Activated CD4-positive, alpha-beta memory T cell treated with anti-CD3 and anti-CD28 coated beads, Interleukin-2, amount 10 ng/mL, durations not matched to agents 7 days and 5 days (primary cell): ENCODE data around the gene ITM2B. TPM values are rescaled to one million over a fixed set of nuclear protein-coding genes. Genes with fewer than 3 reads are reported as not detected.

Source experiments
- CTCF ChIA-PET: fragments of 350-600 bp; sonication (Branson Sonifier 250); formaldehyde crosslinking; loops from one replicate; lab custom pipeline; 2021; ENCODE audit warnings: antibody characterized with exemption, inconsistent platforms; lab: Charles Lee
- POLR2A ChIA-PET: fragments of 350-600 bp; sonication (Branson Sonifier 250); formaldehyde crosslinking; loops from one replicate; lab custom pipeline; 2021; ENCODE audit warnings: antibody characterized with exemption; lab: Charles Lee
- DNase-seq: peaks from one replicate; pipeline ENCODE4 v3.0.0-alpha.2; 2020
- H3K27ac Mint-ChIP-seq: one replicate; pipeline ENCODE4 v1.8.0; 2021; ENCODE audit warnings: mild to moderate bottlenecking, mixed read lengths
- H3K27me3 Mint-ChIP-seq: one replicate; pipeline ENCODE4 v1.8.0; 2021; ENCODE audit warnings: mixed read lengths
- H3K36me3 Mint-ChIP-seq: one replicate; pipeline ENCODE4 v1.8.0; 2021; ENCODE audit warnings: low read depth, mixed read lengths
- H3K4me1 Mint-ChIP-seq: one replicate; pipeline ENCODE4 v1.8.0; 2021; ENCODE audit warnings: mixed read lengths
- H3K4me3 Mint-ChIP-seq: one replicate; pipeline ENCODE4 v1.8.0; 2021; ENCODE audit warnings: mild to moderate bottlenecking, mixed read lengths
- H3K9me3 Mint-ChIP-seq: one replicate; pipeline ENCODE4 v1.8.0; 2021; ENCODE audit warnings: mixed read lengths
- total RNA-seq, 2 experiments: library from RNA; stranded (reverse); gene quantifications; one replicate each; pipeline ENCODE4 v1.2.3, GENCODE V29; 2021

The ITM2B gene
- total RNA-seq, 2 experiments from 2014 or later = 226 to 227 TPM

DNA sequence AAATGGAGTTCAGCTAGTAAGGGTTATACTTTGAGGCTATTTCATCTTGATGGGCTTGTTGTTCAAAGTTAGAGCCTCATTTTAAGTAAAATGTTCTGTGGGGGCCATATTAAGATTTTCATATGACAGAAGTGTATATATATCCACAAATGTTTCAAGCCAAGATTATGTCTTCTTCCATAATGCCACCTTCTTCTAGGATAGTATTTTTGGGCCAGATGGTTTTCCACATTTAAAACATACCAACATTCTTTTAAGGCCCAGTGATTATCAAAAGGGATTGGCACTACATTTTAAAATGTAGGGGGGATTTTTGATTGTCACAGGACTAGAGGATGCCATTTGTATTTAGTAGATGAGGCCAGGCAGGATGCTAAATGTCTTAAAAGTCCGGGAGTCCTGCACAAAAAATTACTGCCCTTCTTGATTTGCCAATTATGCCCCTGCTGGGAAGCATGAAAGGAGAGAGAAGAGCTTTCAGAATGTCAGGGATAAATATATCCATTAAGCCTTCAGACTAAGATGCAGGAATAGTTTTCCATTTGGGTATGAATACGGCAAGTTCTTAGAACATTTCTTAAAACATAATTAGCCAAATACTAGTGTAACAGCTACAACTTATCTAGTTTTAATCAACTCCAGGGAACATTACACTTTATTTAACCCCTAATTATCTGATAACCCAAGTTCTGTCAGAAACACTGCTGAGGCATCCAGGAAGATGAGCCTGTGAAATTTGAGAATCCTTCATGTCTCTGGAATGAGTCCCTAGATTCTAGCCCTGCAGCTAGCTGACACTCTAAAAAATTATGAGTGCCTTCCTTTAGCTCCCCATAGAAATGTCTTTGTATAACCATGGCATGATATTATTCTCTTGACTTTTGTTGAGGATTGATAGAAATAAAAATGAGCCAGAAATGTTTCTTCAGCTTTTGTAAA lies 34.0 kb downstream of the ITM2B start:
- POLR2A ChIA-PET = no interaction called here
- no peaks in the 10 kb centered on the region for H3K9me3 Mint-ChIP-seq
- CTCF ChIA-PET = no interaction called here
- no peak overlapping the region for H3K4me3 Mint-ChIP-seq
- DNase-seq = no peak
- peaks cover 50% of the 10 kb centered on the region for H3K36me3 Mint-ChIP-seq
- peaks cover 15% of the 10 kb centered on the region for H3K4me1 Mint-ChIP-seq
- no peak overlapping the region for H3K27ac Mint-ChIP-seq
- H3K27me3 Mint-ChIP-seq = no peaks in the 10 kb centered on the region

DNA sequence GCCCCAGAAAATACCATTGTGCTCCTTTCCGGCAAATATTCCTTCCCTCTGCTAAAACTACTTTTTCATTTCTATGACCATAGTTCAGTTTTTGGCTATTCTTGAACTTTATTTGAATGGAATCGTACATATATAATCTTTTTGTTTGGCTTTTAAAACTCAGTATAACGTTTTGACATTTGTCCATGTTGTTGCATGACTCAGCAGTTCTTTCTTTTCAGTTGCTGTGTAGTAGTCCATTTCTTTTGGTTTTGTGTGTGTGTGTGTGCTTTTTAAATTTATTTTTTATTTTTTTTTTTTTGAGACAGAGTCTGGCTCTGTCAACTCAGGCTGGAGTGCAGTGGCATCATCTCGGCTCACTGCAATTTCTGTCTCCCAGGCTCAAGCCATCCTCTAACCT lies 35.0 kb downstream of the ITM2B start:
- POLR2A ChIA-PET = no interaction called here
- CTCF ChIA-PET = no interaction called here

DNA sequence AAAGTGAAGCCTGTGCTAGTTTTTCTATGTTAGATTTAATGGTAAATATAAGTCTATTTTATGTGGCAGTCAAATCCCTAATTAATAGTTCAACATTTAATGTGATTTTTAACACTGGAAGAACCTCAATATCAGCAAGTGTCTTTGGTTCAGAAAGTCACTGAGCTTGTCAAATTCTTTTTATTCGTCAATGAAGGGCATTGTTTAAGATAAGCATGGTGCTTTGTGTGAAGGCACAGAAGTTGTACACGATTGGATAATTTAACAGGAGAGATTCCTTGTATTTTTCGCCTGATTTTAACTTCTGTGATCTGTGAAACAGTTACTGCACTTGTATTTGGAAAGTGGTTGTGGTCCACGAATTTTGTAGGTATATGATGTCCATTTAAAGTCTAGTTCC lies 40.3 kb downstream of the ITM2B start:
- Mint-ChIP-seq H3K36me3 (peaks cover 12% of the 10 kb centered on the region), H3K9me3 (no peaks in the 10 kb centered on the region), H3K27me3 (no peaks in the 10 kb centered on the region), H3K4me3 (no peak overlapping the region), H3K27ac (no peak overlapping the region), H3K4me1 (peaks cover 6% of the 10 kb centered on the region)
- no peak for DNase-seq
- ChIA-PET CTCF (interaction anchor here (1.0 kb wide), 1 partner anchor 8 kb away, joined by 3 read pairs; no protein-coding TSS in a partner anchor), POLR2A (no interaction called here)

More for the DNA sequence above, 35.0 kb downstream of the ITM2B start:
- H3K27ac Mint-ChIP-seq = no peak overlapping the region
- H3K4me1 Mint-ChIP-seq = peaks cover 15% of the 10 kb centered on the region
- H3K9me3 Mint-ChIP-seq = no peaks in the 10 kb centered on the region
- no peak overlapping the region for H3K4me3 Mint-ChIP-seq
- no peak for DNase-seq
- H3K27me3 Mint-ChIP-seq = no peaks in the 10 kb centered on the region
- H3K36me3 Mint-ChIP-seq = peaks cover 39% of the 10 kb centered on the region

DNA sequence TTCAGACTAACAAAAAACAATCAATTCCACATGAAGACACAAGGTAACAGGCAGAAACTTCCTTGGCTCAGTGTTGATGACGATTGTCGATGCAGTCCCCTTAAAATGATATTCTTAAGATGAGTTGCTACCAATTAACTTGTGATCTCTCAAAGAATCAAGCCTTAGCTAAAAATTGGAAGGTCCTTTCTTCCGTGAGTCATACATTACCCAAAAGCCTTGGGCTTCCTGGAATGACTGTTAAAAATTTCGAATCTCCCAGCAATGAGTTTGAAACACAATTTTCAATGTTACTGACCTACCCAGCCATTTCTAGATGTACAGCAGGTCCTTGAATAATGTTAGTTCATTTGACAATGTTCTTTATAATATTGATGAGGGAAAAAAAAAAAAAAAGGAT lies 42.5 kb downstream of the ITM2B start:
- no peak for DNase-seq
- CTCF ChIA-PET = no interaction called here
- Mint-ChIP-seq H3K4me1 (peaks cover 6% of the 10 kb centered on the region), H3K36me3 (no peaks in the 10 kb centered on the region), H3K9me3 (no peaks in the 10 kb centered on the region), H3K27me3 (no peaks in the 10 kb centered on the region), H3K4me3 (no peak overlapping the region), H3K27ac (no peak overlapping the region)
- POLR2A ChIA-PET = no interaction called here

DNA sequence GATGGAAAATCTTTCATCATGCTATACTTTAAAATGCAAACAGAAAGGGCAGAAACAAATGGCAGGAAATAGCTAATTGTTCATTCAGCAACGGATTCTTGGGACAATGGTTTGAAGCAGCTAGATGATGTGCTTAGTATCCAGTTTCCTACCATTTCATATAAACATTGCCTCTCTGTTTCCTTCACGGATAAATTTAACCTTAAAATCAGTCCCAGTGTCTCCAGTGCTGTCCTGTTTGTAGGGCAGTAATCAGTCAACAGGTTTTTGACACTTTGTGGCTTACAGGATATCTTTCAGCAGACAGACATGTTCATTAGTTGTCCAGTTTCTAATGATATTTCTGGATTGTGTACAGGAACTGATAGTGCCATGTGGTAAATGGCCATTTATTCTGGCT lies 45.8 kb downstream of the ITM2B start:
- Mint-ChIP-seq H3K4me1 (peaks cover 6% of the 10 kb centered on the region), H3K9me3 (no peaks in the 10 kb centered on the region), H3K36me3 (no peaks in the 10 kb centered on the region), H3K27me3 (no peaks in the 10 kb centered on the region), H3K4me3 (no peak overlapping the region), H3K27ac (no peak overlapping the region)
- CTCF ChIA-PET = interaction anchor here (0.6 kb wide), 1 partner anchor 402 kb away, joined by 4 read pairs; no protein-coding TSS in a partner anchor
- POLR2A ChIA-PET = no interaction called here
- DNase-seq = no peak

DNA sequence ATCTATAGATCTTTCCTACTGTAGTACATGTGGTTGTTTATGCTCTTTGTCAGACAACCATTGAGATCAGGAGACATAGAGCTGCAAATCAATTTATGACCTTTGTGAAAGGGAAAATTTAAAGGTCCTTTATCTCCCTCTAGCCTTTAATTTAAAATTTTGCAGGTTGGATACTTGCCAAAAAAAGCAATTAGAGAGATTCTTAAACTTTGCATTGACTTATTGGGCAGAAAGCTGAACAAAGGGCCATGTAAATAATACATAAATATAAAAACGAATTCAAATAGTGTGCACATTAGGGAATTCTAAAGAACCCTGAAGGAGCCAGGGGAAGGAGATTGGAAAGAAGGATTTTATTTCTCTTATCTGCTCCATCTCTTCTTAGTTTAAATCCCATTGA lies 48.5 kb downstream of the ITM2B start:
- CTCF ChIA-PET = no interaction called here
- no peak for DNase-seq
- H3K4me3 Mint-ChIP-seq = no peak overlapping the region
- POLR2A ChIA-PET = no interaction called here
- no peak overlapping the region for H3K27ac Mint-ChIP-seq
- H3K4me1 Mint-ChIP-seq = no peaks in the 10 kb centered on the region
- H3K27me3 Mint-ChIP-seq = no peaks in the 10 kb centered on the region
- no peaks in the 10 kb centered on the region for H3K9me3 Mint-ChIP-seq
- no peaks in the 10 kb centered on the region for H3K36me3 Mint-ChIP-seq

DNA sequence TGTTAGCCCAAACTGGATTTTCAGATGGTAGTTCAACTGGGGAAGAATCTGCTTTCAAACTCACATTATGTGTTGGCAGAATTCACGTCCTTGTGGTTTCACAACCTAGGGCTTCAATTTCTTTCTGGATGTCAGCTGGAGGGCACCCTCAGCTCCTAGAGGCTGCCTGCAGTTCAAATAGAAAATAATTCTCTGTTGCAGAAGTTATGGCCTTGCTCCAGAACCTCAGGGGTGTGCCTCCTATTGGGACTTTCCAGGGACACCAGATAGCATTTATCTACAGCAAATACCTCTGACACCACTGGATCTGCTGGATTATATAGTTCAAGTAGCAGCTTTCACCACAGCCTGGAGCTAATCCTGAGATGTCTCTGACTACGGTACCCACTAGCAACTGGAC lies 58.7 kb downstream of the ITM2B start:
- H3K36me3 Mint-ChIP-seq = no peaks in the 10 kb centered on the region
- H3K4me1 Mint-ChIP-seq = peaks cover 6% of the 10 kb centered on the region
- POLR2A ChIA-PET = no interaction called here
- H3K27me3 Mint-ChIP-seq = peaks cover 18% of the 10 kb centered on the region
- no peak for DNase-seq
- CTCF ChIA-PET = no interaction called here
- no peak overlapping the region for H3K4me3 Mint-ChIP-seq
- no peaks in the 10 kb centered on the region for H3K9me3 Mint-ChIP-seq
- H3K27ac Mint-ChIP-seq = no peak overlapping the region

DNA sequence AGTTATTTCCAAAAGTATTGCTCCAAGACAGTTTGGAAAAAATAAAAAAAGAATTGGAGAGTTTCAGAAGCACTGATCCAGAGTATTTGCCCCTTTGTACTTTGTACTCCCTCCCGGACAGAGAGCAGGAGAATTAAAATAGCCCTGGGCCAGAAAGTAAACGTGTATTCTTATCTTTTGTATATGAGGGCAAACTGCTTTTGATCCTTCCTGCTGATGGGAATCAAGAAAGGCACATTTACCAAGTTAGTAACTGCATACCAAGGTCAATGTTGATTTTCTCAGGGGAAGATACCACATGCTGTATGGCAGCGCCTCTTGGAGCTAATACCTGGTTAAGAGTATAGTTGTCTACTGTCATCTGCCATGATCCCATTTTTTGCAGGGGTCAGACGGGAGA lies 59.6 kb downstream of the ITM2B start:
- Mint-ChIP-seq H3K36me3 (no peaks in the 10 kb centered on the region), H3K4me3 (no peak overlapping the region), H3K9me3 (no peaks in the 10 kb centered on the region), H3K27ac (no peak overlapping the region), H3K4me1 (peaks cover 10% of the 10 kb centered on the region), H3K27me3 (peaks cover 17% of the 10 kb centered on the region)
- ChIA-PET CTCF (no interaction called here), POLR2A (interaction anchor here (1.6 kb wide), 1 partner anchor 10 kb away, joined by 5 read pairs; no protein-coding TSS in a partner anchor)
- DNase-seq = no peak

DNA sequence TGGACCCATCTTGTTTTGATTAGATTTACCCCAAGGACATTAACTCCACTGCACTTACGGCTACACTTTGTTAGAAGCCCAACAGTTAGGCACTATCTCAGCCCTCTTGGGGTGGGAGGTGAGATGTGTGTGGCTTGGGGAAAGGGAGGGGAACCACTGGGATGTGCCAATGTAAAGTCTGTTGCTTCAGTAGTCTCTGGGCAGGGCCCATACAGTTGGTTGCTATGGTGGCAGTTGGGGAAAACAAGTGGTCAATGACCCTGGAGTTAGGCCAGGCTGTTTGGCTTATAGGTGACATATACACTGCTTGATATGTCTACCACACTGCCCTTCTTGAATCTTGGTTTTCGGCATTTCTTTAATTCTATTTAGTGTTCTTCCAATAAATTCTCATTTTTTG lies 61.6 kb downstream of the ITM2B start:
- peaks cover 9% of the 10 kb centered on the region for H3K27me3 Mint-ChIP-seq
- peaks cover 10% of the 10 kb centered on the region for H3K4me1 Mint-ChIP-seq
- no peaks in the 10 kb centered on the region for H3K36me3 Mint-ChIP-seq
- CTCF ChIA-PET = no interaction called here
- H3K27ac Mint-ChIP-seq = no peak overlapping the region
- no peak for DNase-seq
- H3K9me3 Mint-ChIP-seq = no peaks in the 10 kb centered on the region
- POLR2A ChIA-PET = no interaction called here
- H3K4me3 Mint-ChIP-seq = no peak overlapping the region

DNA sequence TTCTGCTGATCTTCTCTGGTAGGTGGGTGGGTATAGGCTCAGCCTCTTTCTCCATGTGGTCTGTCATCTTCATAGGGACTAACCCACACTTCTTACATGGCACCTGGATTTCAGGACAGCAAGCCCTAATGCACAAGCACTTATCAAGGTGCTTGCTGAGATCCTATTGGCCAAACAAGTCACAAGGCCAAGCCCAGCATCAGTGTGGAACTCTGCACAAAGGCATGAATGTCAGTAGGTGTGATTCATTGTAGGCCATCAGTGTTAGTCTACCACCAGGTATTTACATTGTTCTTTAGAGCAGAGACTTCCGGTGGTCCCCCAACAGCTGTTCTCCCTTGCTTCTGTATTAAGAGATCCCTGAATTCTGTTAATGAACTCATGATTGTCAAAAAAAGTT lies 62.3 kb downstream of the ITM2B start:
- DNase-seq = no peak
- POLR2A ChIA-PET = no interaction called here
- H3K4me3 Mint-ChIP-seq = no peak overlapping the region
- CTCF ChIA-PET = interaction anchor here (0.7 kb wide), 1 partner anchor 40 kb away, joined by 3 read pairs; no protein-coding TSS in a partner anchor
- H3K4me1 Mint-ChIP-seq = peaks cover 10% of the 10 kb centered on the region
- peaks cover 6% of the 10 kb centered on the region for H3K27me3 Mint-ChIP-seq
- no peaks in the 10 kb centered on the region for H3K9me3 Mint-ChIP-seq
- no peak overlapping the region for H3K27ac Mint-ChIP-seq
- no peaks in the 10 kb centered on the region for H3K36me3 Mint-ChIP-seq

DNA sequence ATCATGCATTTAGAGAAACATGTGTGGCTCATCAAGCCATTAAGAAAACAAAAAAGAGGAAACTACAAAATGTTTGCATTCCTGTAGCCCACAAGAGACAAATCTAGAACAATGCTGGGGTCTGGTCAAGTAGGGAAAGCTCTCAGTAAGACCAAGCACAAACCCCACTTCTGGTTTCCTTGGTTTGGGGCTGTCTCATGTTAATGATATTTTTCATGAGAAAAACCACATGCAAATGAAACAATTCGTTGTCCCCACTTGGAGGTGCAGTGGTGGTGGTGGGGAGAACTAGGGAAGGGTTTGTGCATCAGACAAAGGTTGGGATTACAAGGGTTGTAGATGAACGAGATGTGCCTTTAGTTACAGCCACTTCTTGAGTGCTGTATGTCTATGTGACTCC lies 63.5 kb downstream of the ITM2B start:
- ChIA-PET POLR2A (no interaction called here), CTCF (interaction anchor here (0.5 kb wide), 1 partner anchor 42 kb away, joined by 3 read pairs; no protein-coding TSS in a partner anchor)
- no peak overlapping the region for H3K27ac Mint-ChIP-seq
- DNase-seq = no peak
- H3K9me3 Mint-ChIP-seq = no peaks in the 10 kb centered on the region
- H3K36me3 Mint-ChIP-seq = no peaks in the 10 kb centered on the region
- peaks cover 5% of the 10 kb centered on the region for H3K27me3 Mint-ChIP-seq
- no peak overlapping the region for H3K4me3 Mint-ChIP-seq
- H3K4me1 Mint-ChIP-seq = peaks cover 10% of the 10 kb centered on the region

DNA sequence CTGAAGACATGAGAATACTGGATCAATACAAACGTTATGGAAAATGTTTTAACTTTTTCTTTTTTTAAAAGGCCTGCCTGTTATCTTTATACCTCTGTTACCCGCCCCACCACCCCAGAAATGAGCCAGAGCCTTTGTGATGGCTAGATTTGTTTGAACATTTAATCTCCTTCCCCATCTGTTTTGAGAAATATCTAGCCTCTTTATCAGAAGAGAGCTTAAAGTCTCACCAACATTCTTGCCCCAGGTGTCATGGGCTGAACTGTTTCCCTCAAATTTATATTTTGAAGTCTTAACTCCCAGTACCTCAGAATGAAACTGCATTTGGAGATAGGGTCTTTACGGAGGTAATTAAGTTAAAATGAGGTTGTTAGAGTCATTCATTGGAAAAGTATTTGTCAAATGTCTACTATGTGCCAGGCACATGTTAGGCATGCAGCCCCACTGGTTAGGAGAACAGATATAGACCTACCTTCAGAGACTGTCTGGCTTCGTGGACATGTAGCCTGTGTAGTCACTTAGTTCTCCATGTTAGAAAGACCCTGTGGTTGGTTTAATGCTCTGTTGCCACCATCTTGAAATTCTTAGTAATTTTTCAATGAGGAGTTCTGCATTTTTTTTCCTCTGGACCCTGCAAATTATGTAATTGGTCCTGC lies 64.3 kb downstream of the ITM2B start:
- H3K36me3 Mint-ChIP-seq = no peaks in the 10 kb centered on the region
- ChIA-PET POLR2A (no interaction called here), CTCF (interaction anchor here (0.5 kb wide), 1 partner anchor 43 kb away, joined by 3 read pairs; no protein-coding TSS in a partner anchor)
- no peak overlapping the region for H3K27ac Mint-ChIP-seq
- H3K9me3 Mint-ChIP-seq = no peaks in the 10 kb centered on the region
- no peak for DNase-seq
- H3K4me3 Mint-ChIP-seq = no peak overlapping the region
- H3K27me3 Mint-ChIP-seq = peaks cover 3% of the 10 kb centered on the region
- peaks cover 10% of the 10 kb centered on the region for H3K4me1 Mint-ChIP-seq

DNA sequence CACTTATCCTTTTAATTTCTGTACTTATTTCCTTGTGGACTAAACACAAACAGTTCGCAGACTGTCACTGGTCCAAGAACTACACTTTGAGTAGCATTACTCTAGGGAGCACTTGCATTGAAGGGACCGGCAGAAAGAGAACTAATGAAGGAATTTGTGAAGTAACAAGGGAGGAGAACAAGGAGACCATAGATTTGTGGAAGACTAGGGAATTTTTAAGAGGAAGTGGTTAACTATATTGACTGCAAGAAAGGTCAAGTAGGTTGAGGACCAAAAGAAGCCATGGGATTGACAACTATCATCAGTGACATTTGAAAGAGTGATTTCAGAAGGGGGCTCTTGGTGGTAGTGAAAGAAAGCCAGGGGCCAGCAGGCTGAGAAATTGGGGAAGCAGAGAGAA lies 66.6 kb downstream of the ITM2B start:
- DNase-seq = no peak
- Mint-ChIP-seq H3K4me3 (no peak overlapping the region), H3K27ac (no peak overlapping the region), H3K27me3 (peaks cover 3% of the 10 kb centered on the region), H3K36me3 (peaks cover 9% of the 10 kb centered on the region), H3K4me1 (peaks cover 20% of the 10 kb centered on the region), H3K9me3 (no peaks in the 10 kb centered on the region)
- CTCF ChIA-PET = no interaction called here
- POLR2A ChIA-PET = no interaction called here
